Measurements from ENCODE around the gene KMT2E. TPM values are rescaled to one million over a fixed set of nuclear protein-coding genes. Genes with fewer than 3 reads are reported as not detected.

KMT2E gene
- polyA plus RNA-seq, 2 of the 4 experiments (the other 2 are of a cell fraction) = 9.4 to 23.4 TPM

DNA sequence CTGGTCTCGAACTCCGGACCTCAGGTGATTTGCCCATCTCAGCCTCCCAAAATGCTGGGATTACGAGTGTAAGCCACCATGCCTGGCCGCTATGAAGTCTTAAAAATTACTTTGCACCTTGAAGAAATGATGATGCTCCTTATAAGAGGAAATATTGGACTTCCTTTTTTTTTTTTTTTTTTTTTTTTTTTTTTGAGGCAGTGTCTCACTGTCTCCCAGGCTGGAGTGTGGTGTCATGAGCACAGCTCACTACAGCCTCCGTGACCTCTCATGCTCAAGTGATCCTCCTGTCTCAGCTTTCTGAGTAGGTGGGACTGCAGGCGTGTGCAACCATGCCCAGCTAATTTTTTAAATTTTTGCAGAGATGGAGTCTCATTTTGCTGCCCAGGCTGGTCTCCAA is 65.3 kb downstream of the KMT2E start:
- TF ChIP-seq, protein P1, sequence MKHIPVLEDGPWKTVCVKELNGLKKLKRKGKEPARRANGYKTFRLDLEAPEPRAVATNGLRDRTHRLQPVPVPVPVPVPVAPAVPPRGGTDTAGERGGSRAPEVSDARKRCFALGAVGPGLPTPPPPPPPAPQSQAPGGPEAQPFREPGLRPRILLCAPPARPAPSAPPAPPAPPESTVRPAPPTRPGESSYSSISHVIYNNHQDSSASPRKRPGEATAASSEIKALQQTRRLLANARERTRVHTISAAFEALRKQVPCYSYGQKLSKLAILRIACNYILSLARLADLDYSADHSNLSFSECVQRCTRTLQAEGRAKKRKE (CRISPR knock-in tag; IDR thresholded peaks at IDR 0.05; ENCODE audit: low read depth) = no peak
- TF ChIP-seq FOXS1 (CRISPR knock-in tag; IDR thresholded peaks at IDR 0.05) = no peak
- TF ChIP-seq POLR2AphosphoS2 (conservative IDR thresholded peaks at IDR 0.05; ENCODE audit: low read length) = no peak
- TF ChIP-seq, protein P2, sequence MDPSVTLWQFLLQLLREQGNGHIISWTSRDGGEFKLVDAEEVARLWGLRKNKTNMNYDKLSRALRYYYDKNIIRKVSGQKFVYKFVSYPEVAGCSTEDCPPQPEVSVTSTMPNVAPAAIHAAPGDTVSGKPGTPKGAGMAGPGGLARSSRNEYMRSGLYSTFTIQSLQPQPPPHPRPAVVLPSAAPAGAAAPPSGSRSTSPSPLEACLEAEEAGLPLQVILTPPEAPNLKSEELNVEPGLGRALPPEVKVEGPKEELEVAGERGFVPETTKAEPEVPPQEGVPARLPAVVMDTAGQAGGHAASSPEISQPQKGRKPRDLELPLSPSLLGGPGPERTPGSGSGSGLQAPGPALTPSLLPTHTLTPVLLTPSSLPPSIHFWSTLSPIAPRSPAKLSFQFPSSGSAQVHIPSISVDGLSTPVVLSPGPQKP (IDR thresholded peaks at IDR 0.05; ENCODE audit: low read depth, low read length) = no peak
- no peak for TF ChIP-seq JUNB (IDR thresholded peaks at IDR 0.05)
- TF ChIP-seq TFCP2L1 (CRISPR knock-in tag; IDR thresholded peaks at IDR 0.05) = no peak
- TF ChIP-seq HDAC2 (IDR thresholded peaks at IDR 0.05) = no peak
- TF ChIP-seq RARB (CRISPR knock-in tag; IDR thresholded peaks at IDR 0.05) = no peak
- TF ChIP-seq RFX5 (IDR thresholded peaks at IDR 0.05) = no peak
- TF ChIP-seq, protein P3, sequence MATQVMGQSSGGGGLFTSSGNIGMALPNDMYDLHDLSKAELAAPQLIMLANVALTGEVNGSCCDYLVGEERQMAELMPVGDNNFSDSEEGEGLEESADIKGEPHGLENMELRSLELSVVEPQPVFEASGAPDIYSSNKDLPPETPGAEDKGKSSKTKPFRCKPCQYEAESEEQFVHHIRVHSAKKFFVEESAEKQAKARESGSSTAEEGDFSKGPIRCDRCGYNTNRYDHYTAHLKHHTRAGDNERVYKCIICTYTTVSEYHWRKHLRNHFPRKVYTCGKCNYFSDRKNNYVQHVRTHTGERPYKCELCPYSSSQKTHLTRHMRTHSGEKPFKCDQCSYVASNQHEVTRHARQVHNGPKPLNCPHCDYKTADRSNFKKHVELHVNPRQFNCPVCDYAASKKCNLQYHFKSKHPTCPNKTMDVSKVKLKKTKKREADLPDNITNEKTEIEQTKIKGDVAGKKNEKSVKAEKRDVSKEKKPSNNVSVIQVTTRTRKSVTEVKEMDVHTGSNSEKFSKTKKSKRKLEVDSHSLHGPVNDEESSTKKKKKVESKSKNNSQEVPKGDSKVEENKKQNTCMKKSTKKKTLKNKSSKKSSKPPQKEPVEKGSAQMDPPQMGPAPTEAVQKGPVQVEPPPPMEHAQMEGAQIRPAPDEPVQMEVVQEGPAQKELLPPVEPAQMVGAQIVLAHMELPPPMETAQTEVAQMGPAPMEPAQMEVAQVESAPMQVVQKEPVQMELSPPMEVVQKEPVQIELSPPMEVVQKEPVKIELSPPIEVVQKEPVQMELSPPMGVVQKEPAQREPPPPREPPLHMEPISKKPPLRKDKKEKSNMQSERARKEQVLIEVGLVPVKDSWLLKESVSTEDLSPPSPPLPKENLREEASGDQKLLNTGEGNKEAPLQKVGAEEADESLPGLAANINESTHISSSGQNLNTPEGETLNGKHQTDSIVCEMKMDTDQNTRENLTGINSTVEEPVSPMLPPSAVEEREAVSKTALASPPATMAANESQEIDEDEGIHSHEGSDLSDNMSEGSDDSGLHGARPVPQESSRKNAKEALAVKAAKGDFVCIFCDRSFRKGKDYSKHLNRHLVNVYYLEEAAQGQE (IDR thresholded peaks at IDR 0.05) = no peak
- TF ChIP-seq, protein P4, sequence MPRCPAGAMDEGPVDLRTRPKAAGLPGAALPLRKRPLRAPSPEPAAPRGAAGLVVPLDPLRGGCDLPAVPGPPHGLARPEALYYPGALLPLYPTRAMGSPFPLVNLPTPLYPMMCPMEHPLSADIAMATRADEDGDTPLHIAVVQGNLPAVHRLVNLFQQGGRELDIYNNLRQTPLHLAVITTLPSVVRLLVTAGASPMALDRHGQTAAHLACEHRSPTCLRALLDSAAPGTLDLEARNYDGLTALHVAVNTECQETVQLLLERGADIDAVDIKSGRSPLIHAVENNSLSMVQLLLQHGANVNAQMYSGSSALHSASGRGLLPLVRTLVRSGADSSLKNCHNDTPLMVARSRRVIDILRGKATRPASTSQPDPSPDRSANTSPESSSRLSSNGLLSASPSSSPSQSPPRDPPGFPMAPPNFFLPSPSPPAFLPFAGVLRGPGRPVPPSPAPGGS (IDR thresholded peaks at IDR 0.05) = no peak
- no peak for TF ChIP-seq RCOR1 (IDR thresholded peaks at IDR 0.05; ENCODE audit: low read depth, low read length)
- no peak for TF ChIP-seq EHF (CRISPR knock-in tag; IDR thresholded peaks at IDR 0.05)
- no peak for TF ChIP-seq ZFP36 (IDR thresholded peaks at IDR 0.05; ENCODE audit: borderline replicate concordance, partially characterized antibody)
- ChIA-PET POLR2A (no interaction called here), CTCF (interaction anchor here (0.9 to 1.1 kb wide), 2 partner anchors 11 to 98 kb away, joined by 4 to 5 read pairs; no protein-coding TSS in a partner anchor)
- ATAC-seq (no peak), FAIRE-seq (no peak), DNase-seq (ENCODE audit: low read depth in 1 of 2, low spot score in 1 of 2) (no peak)
- H3K27ac ChIP-seq = no peak overlapping the region
- no peaks in the 10 kb centered on the region for H3K4me1 ChIP-seq
- H3K4me3 ChIP-seq = no peak overlapping the region
- no peak overlapping the region for H3K4me2 ChIP-seq
- 96% methylated on average over 6 of the region's 6 CpGs for WGBS (ENCODE audit: missing lambda C conversion rate)
- no peaks in the 10 kb centered on the region for H3K9me3 ChIP-seq

DNA sequence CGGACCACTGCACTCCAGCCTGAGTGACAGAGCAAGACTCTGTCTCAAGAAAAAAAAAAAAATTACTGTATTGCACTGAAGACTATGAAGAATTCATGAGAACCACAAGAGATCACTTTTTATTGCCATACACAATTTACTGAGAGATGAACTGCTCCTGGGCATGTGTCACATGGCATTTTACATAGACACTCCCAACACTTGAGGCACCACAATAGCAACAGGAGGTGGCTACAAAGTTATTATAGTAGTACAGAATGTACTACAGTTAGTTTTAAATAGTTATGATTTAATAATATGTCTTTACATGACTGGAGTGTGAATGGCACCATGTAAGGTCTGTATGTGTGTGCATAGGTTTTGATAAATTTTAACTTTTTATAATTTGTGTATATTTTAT is 70.6 kb downstream of the KMT2E start:
- no peak for ATAC-seq

More for the DNA sequence above, 70.6 kb downstream of the KMT2E start:
- Histone ChIP-seq H3K27ac (no peak overlapping the region), H3K4me2 (no peak overlapping the region), H3K9me3 (no peaks in the 10 kb centered on the region), H3K4me1 (no peaks in the 10 kb centered on the region), H3K4me3 (no peak overlapping the region)
- WGBS (ENCODE audit: missing lambda C conversion rate) = 84% methylated on average over 1 of the region's 1 CpG
- ChIA-PET POLR2A (no interaction called here), CTCF (no interaction called here)
- FAIRE-seq (no peak), DNase-seq (ENCODE audit: low read depth in 1 of 2, low spot score in 1 of 2) (no peak)
- TF ChIP-seq, protein P5, sequence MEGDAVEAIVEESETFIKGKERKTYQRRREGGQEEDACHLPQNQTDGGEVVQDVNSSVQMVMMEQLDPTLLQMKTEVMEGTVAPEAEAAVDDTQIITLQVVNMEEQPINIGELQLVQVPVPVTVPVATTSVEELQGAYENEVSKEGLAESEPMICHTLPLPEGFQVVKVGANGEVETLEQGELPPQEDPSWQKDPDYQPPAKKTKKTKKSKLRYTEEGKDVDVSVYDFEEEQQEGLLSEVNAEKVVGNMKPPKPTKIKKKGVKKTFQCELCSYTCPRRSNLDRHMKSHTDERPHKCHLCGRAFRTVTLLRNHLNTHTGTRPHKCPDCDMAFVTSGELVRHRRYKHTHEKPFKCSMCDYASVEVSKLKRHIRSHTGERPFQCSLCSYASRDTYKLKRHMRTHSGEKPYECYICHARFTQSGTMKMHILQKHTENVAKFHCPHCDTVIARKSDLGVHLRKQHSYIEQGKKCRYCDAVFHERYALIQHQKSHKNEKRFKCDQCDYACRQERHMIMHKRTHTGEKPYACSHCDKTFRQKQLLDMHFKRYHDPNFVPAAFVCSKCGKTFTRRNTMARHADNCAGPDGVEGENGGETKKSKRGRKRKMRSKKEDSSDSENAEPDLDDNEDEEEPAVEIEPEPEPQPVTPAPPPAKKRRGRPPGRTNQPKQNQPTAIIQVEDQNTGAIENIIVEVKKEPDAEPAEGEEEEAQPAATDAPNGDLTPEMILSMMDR (IDR thresholded peaks at IDR 0.05) = no peak
- no peak for TF ChIP-seq CHD2 (IDR thresholded peaks at IDR 0.05; ENCODE audit: low read length, partially characterized antibody)
- TF ChIP-seq EP300 (IDR thresholded peaks at IDR 0.05) = no peak
- no peak for TF ChIP-seq MAFK (IDR thresholded peaks at IDR 0.05; ENCODE audit: partially characterized antibody)
- TF ChIP-seq EHMT2 (IDR thresholded peaks at IDR 0.05; ENCODE audit: low read depth) = no peak
- TF ChIP-seq, protein P6, sequence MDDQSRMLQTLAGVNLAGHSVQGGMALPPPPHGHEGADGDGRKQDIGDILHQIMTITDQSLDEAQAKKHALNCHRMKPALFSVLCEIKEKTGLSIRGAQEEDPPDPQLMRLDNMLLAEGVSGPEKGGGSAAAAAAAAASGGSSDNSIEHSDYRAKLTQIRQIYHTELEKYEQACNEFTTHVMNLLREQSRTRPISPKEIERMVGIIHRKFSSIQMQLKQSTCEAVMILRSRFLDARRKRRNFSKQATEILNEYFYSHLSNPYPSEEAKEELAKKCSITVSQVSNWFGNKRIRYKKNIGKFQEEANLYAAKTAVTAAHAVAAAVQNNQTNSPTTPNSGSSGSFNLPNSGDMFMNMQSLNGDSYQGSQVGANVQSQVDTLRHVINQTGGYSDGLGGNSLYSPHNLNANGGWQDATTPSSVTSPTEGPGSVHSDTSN (IDR thresholded peaks at IDR 0.05) = no peak
- TF ChIP-seq, protein P2 (IDR thresholded peaks at IDR 0.05; ENCODE audit: low read depth, low read length) = no peak
